Neural progenitor cell (in vitro differentiated cells): ENCODE measurements around the gene TNFSF13B.

Experiments
- CTCF ChIP-seq: fragments of 200-600 bp; sonication (generic); IDR thresholded peaks from 2 replicates; pipeline ENCODE4 v1.5.1; 2017; ENCODE audit warnings: antibody characterized with exemption, mild to moderate bottlenecking
- EZH2 ChIP-seq: fragments of 200-600 bp; sonication (generic); IDR thresholded peaks from 2 replicates; pipeline ENCODE4 v1.6.1; 2017; ENCODE audit warnings: antibody characterized with exemption, mild to moderate bottlenecking, moderate library complexity
- EZH2phosphoT487 ChIP-seq: fragments of 200-600 bp; sonication (generic); IDR thresholded peaks from 2 replicates; pipeline ENCODE4 v1.6.1; 2017; ENCODE audit warnings: antibody characterized with exemption

GRCh38 chr13:108288741-108289140 is 19.2 kb downstream of the TNFSF13B start:
- TF ChIP-seq CTCF (no peak), EZH2phosphoT487 (no peak), EZH2 (no peak)
